T follicular helper cell (primary cell): Measurements from ENCODE around the gene RFX3.

Experiments
- DNase-seq: peaks from one replicate; pipeline ENCODE4 v3.0.0-alpha.2; 2020; ENCODE audit warnings: low read depth
- total RNA-seq, 2 experiments: gene quantifications; one replicate each; lab custom pipeline; 2026; lab: John Stamatoyannopoulos, UW

RFX3 gene
- 22.5 to 36.2 reads per million in 2 experiments for total RNA-seq

GRCh38 chr9:3525836-3526164, at the start of gene RFX3:
Gene RFX3 (minus strand): TSS chr9:3526001. CDS start chr9:3395588, 130,413 bp downstream.
- peak; percentile 89 for DNase-seq

GRCh38 chr9:3571500-3571899, 45.7 kb upstream of the RFX3 start:
- no peak for DNase-seq

GRCh38 chr9:3569529-3569928, 43.7 kb upstream of the RFX3 start:
- DNase-seq = no peak

- DNase-seq = no peak
Observed at GRCh38 chr9:3567988-3568387, 42.2 kb upstream of the RFX3 start.

GRCh38 chr9:3553076-3553765, 27.4 kb upstream of the RFX3 start:
- no peak for DNase-seq

GRCh38 chr9:3549225-3549624, 23.4 kb upstream of the RFX3 start:
- DNase-seq = no peak

- no peak for DNase-seq
Observed at GRCh38 chr9:3548648-3549047, 22.8 kb upstream of the RFX3 start.

- DNase-seq = no peak
Observed at GRCh38 chr9:3541206-3541605, 15.4 kb upstream of the RFX3 start.

- DNase-seq = no peak
Observed at GRCh38 chr9:3534614-3535404, 9.0 kb upstream of the RFX3 start.

GRCh38 chr9:3532158-3532557, 6.4 kb upstream of the RFX3 start:
- DNase-seq = no peak

- peak; percentile 18 for DNase-seq
Observed at GRCh38 chr9:3528451-3528850, 2.6 kb upstream of the RFX3 start.

GRCh38 chr9:3526997-3527940, 1.5 kb upstream of the RFX3 start:
- no peak for DNase-seq

GRCh38 chr9:3526165-3526996, 580 bp upstream of the RFX3 start:
- DNase-seq = peak; percentile 85

- DNase-seq = no peak
Observed at GRCh38 chr9:3525096-3525835, 535 bp downstream of the RFX3 start.

GRCh38 chr9:3521966-3522365, 3.8 kb downstream of the RFX3 start:
- no peak for DNase-seq

- DNase-seq = no peak
Observed at GRCh38 chr9:3520564-3520963, 5.2 kb downstream of the RFX3 start.

GRCh38 chr9:3517377-3518048, 8.3 kb downstream of the RFX3 start:
- no peak for DNase-seq

GRCh38 chr9:3516667-3517330, 9.0 kb downstream of the RFX3 start:
- no peak for DNase-seq

- DNase-seq = no peak
Observed at GRCh38 chr9:3515405-3515804, 10.4 kb downstream of the RFX3 start.

- no peak for DNase-seq
Observed at GRCh38 chr9:3514786-3515185, 11.0 kb downstream of the RFX3 start.
